Lower leg skin (tissue), 3 donors: ENCODE measurements around the gene CYP2B6.

Experiments
- CTCF ChIP-seq, 3 donors: fragments of 450-650 bp; IDR thresholded peaks; one replicate each; pipeline ENCODE4 v1.5.1; 2016; ENCODE audit warnings: antibody characterized with exemption in 3 of 3, mild to moderate bottlenecking in 3 of 3, moderate library complexity in 2 of 3
- POLR2A ChIP-seq, 2 donors: fragments of 450-650 bp; IDR thresholded peaks; one replicate each; pipeline ENCODE4 v1.6.1; 2016 to 2017; ENCODE audit warnings: antibody characterized with exemption in 2 of 2, mild to moderate bottlenecking in 1 of 2, moderate library complexity in 1 of 2

GRCh38 chr19:40959338-40959737, 31.7 kb upstream of the CYP2B6 start:
- TF ChIP-seq CTCF (IDR thresholded peaks at IDR 0.05) (no peak), POLR2A (IDR thresholded peaks at IDR 0.05) (no peak)
